OCI-LY1 (cell line): ENCODE data around the gene IGFBPL1.

Source experiments
- H2AFZ ChIP-seq: fragments of 200-600 bp; sonication (generic), shearing (Covaris generic); 2 replicates; pipeline ENCODE4 v1.6.0; 2014; ENCODE audit warnings: antibody characterized with exemption, mild to moderate bottlenecking, low read length
- H3F3A ChIP-seq: fragments of 200-600 bp; sonication (generic), shearing (Covaris generic); 2 replicates; pipeline ENCODE4 v1.6.0; 2014; ENCODE audit warnings: mild to moderate bottlenecking, antibody characterized with exemption, low read length, moderate library complexity; ENCODE audit not compliant: insufficient read depth
- H3K27ac ChIP-seq: fragments of 200-600 bp; sonication (generic); 2 replicates; pipeline ENCODE4 v1.5.1; 2014; ENCODE audit warnings: low read length, mixed run types, mild to moderate bottlenecking, low read depth; ENCODE audit not compliant: poor library complexity, severe bottlenecking
- H3K27me3 ChIP-seq: fragments of 200-600 bp; sonication (generic); 2 replicates; pipeline ENCODE4 v1.6.0; 2014; ENCODE audit warnings: antibody characterized with exemption, mild to moderate bottlenecking, low read length, moderate library complexity; ENCODE audit not compliant: insufficient read depth
- H3K36me3 ChIP-seq: fragments of 200-600 bp; sonication (generic); 2 replicates; pipeline ENCODE4 v1.6.1; 2014; ENCODE audit warnings: mild to moderate bottlenecking, antibody characterized with exemption, low read length, moderate library complexity, mixed read lengths; ENCODE audit not compliant: insufficient read depth
- H3K4me1 ChIP-seq: fragments of 200-600 bp; sonication (generic); 2 replicates; pipeline ENCODE4 v1.5.1; 2014; ENCODE audit warnings: mild to moderate bottlenecking, low read length, moderate library complexity; ENCODE audit not compliant: insufficient read depth, severe bottlenecking
- H3K4me2 ChIP-seq: fragments of 200-600 bp; sonication (generic), shearing (Covaris generic); 2 replicates; pipeline ENCODE4 v1.6.1; 2014; ENCODE audit warnings: low read length
- H3K4me3 ChIP-seq: fragments of 200-600 bp; sonication (generic); 2 replicates; pipeline ENCODE4 v1.5.1; 2014; ENCODE audit warnings: low read length, low read depth, mild to moderate bottlenecking, mixed read lengths; ENCODE audit not compliant: poor library complexity, severe bottlenecking
- H3K79me2 ChIP-seq: fragments of 200-600 bp; shearing (Covaris generic); 2 replicates; pipeline ENCODE4 v1.6.1; 2016; ENCODE audit warnings: mixed run types, low read length, mixed read lengths; ENCODE audit not compliant: insufficient read depth
- H3K9ac ChIP-seq: fragments of 200-600 bp; sonication (generic), shearing (Covaris generic); 2 replicates; pipeline ENCODE4 v1.6.1; 2014; ENCODE audit warnings: mild to moderate bottlenecking, low read length, mixed read lengths
- H3K9me2 ChIP-seq: fragments of 200-600 bp; sonication (generic), shearing (Covaris generic); 2 replicates; pipeline ENCODE4 v1.6.1; 2014; ENCODE audit warnings: low read depth, mild to moderate bottlenecking, low read length, mixed read lengths
- H3K9me3 ChIP-seq: fragments of 200-600 bp; shearing (Covaris generic); 2 replicates; pipeline ENCODE4 v1.6.1; 2014; ENCODE audit warnings: low read length, mixed read lengths
- H4K20me1 ChIP-seq: fragments of 200-600 bp; sonication (generic), shearing (Covaris generic); 2 replicates; pipeline ENCODE4 v1.6.0; 2016; ENCODE audit warnings: mild to moderate bottlenecking, low read length; ENCODE audit not compliant: insufficient read depth
- CTCF ChIP-seq: fragments of 200-600 bp; sonication (generic), shearing (Covaris generic); IDR thresholded peaks from 2 replicates; pipeline ENCODE4 v1.5.1; 2017; ENCODE audit warnings: mild to moderate bottlenecking, antibody characterized with exemption, low read length, moderate library complexity, mixed read lengths
- EZH2 ChIP-seq: fragments of 200-600 bp; sonication (generic), shearing (Covaris generic); IDR thresholded peaks from 2 replicates; pipeline ENCODE4 v1.8.0; 2017; ENCODE audit warnings: borderline replicate concordance, mixed run types, mild to moderate bottlenecking, antibody characterized with exemption, low read length, moderate library complexity, mixed read lengths

The IGFBPL1 gene

GRCh38 chr9:38373679-38374078 lies 50.6 kb downstream of the IGFBPL1 start:
- Histone ChIP-seq H3K36me3 (no peaks in the 10 kb centered on the region), H3K27me3 (no peaks in the 10 kb centered on the region), H3K27ac (no peak overlapping the region), H2AFZ (no peak overlapping the region), H3K9me3 (no peaks in the 10 kb centered on the region), H4K20me1 (no peaks in the 10 kb centered on the region), H3K4me3 (no peak overlapping the region), H3F3A (no peaks in the 10 kb centered on the region), H3K4me1 (no peaks in the 10 kb centered on the region), H3K9ac (no peak overlapping the region), H3K9me2 (no peaks in the 10 kb centered on the region), H3K4me2 (no peak overlapping the region), H3K79me2 (no peaks in the 10 kb centered on the region)
- no peak for TF ChIP-seq CTCF
- TF ChIP-seq EZH2: no peak

GRCh38 chr9:38372762-38373619 lies 51.3 kb downstream of the IGFBPL1 start:
- Histone ChIP-seq H2AFZ (no peak overlapping the region), H3K4me2 (no peak overlapping the region), H4K20me1 (no peaks in the 10 kb centered on the region), H3K9me3 (no peaks in the 10 kb centered on the region), H3K27me3 (no peaks in the 10 kb centered on the region), H3K79me2 (no peaks in the 10 kb centered on the region), H3K9me2 (no peaks in the 10 kb centered on the region), H3K27ac (no peak overlapping the region), H3K36me3 (no peaks in the 10 kb centered on the region), H3K9ac (no peak overlapping the region), H3K4me1 (no peaks in the 10 kb centered on the region), H3K4me3 (no peak overlapping the region), H3F3A (no peaks in the 10 kb centered on the region)
- TF ChIP-seq EZH2: no peak
- TF ChIP-seq CTCF: no peak

- Histone ChIP-seq H3K9ac (no peak overlapping the region), H3K36me3 (no peaks in the 10 kb centered on the region), H3K27ac (no peak overlapping the region), H3K4me1 (no peaks in the 10 kb centered on the region), H3K4me2 (no peak overlapping the region), H3K79me2 (no peaks in the 10 kb centered on the region), H3K27me3 (no peaks in the 10 kb centered on the region), H3K9me3 (no peaks in the 10 kb centered on the region), H3K4me3 (no peak overlapping the region), H3K9me2 (no peaks in the 10 kb centered on the region), H3F3A (no peaks in the 10 kb centered on the region), H2AFZ (no peak overlapping the region), H4K20me1 (no peaks in the 10 kb centered on the region)
- TF ChIP-seq EZH2 (no peak), CTCF (peak; percentile 51; the same call in 1 of the 2 replicates)
Observed at GRCh38 chr9:38371495-38371894, 52.8 kb downstream of the IGFBPL1 start.
